ENCODE results near the gene BCL11A. TPM values are rescaled to one million over a fixed set of nuclear protein-coding genes. Genes with fewer than 3 reads are reported as not detected.

Gene BCL11A
- polyA plus RNA-seq, 2 of the 4 experiments (the other 2 are of a cell fraction): 0.12 to 0.13 TPM

GRCh38 chr2:60480089-60480773, 73.2 kb downstream of the BCL11A start:
- Histone ChIP-seq H3K27ac (no peak overlapping the region), H3K4me3 (no peak overlapping the region), H3K9me3 (no peaks in the 10 kb centered on the region), H3K4me1 (peaks cover 6% of the 10 kb centered on the region; the same call in 1 of the 3 replicates), H3K4me2 (no peak overlapping the region)
- POLR2A ChIA-PET: no interaction called here
- CTCF ChIA-PET: interaction anchor here (1.6 kb wide), 1 partner anchor 101 kb away, joined by 4 read pairs; no protein-coding TSS in a partner anchor
- ATAC-seq (peak in 1 of 2 experiments; percentile 68; a peak in 3 of 6 replicates), DNase-seq (ENCODE audit: low read depth in 1 of 2, low spot score in 1 of 2) (peak in 1 of 2 experiments; percentile 6), FAIRE-seq (no peak)
- WGBS (ENCODE audit: missing lambda C conversion rate): 42% methylated on average over 4 of the region's 4 CpGs
- TF ChIP-seq HES2 (IDR thresholded peaks at IDR 0.05): no peak
- no peak for TF ChIP-seq ZNF302 (CRISPR knock-in tag; IDR thresholded peaks at IDR 0.05)
- no peak for TF ChIP-seq RAD21 (conservative IDR thresholded peaks at IDR 0.05 in 1 of 2, IDR thresholded peaks at IDR 0.05 in 1 of 2)
- no peak for TF ChIP-seq HMGXB4 (CRISPR knock-in tag; IDR thresholded peaks at IDR 0.05; ENCODE audit: borderline replicate concordance)
- TF ChIP-seq NR3C1 (IDR thresholded peaks at IDR 0.05): no peak
- no peak for TF ChIP-seq NFE2L2 (conservative IDR thresholded peaks at IDR 0.05; ENCODE audit: low read length)
- TF ChIP-seq HDAC2 (IDR thresholded peaks at IDR 0.05): no peak
- TF ChIP-seq TP53 (CRISPR knock-in tag; IDR thresholded peaks at IDR 0.05): no peak
- no peak for TF ChIP-seq MAFK (IDR thresholded peaks at IDR 0.05; ENCODE audit: partially characterized antibody)
- no peak for TF ChIP-seq TFCP2L1 (CRISPR knock-in tag; IDR thresholded peaks at IDR 0.05)

- no peak overlapping the region for H3K4me3 ChIP-seq
- WGBS (ENCODE audit: missing lambda C conversion rate): 72% methylated on average over 22 of the region's 22 CpGs
- H3K4me1 ChIP-seq: peaks cover 6% of the 10 kb centered on the region; the same call in 1 of the 3 replicates
- ChIA-PET POLR2A (no interaction called here), CTCF (interaction anchor here (1.6 kb wide), 1 partner anchor 102 kb away, joined by 4 read pairs; no protein-coding TSS in a partner anchor)
- no peak overlapping the region for H3K27ac ChIP-seq
- FAIRE-seq (no peak), DNase-seq (ENCODE audit: low read depth in 1 of 2, low spot score in 1 of 2) (no peak), ATAC-seq (no peak)
- no peak overlapping the region for H3K4me2 ChIP-seq
- no peaks in the 10 kb centered on the region for H3K9me3 ChIP-seq
- TF ChIP-seq CHD4 (IDR thresholded peaks at IDR 0.05; ENCODE audit: borderline replicate concordance) (no peak), CBX8 (IDR thresholded peaks at IDR 0.05) (no peak), PHF8 (IDR thresholded peaks at IDR 0.05; ENCODE audit: borderline replicate concordance, low read depth) (no peak), RCOR1 (IDR thresholded peaks at IDR 0.05; ENCODE audit: low read depth, low read length) (no peak)
Measured at GRCh38 chr2:60479226-60480088, 74.0 kb downstream of the BCL11A start.

GRCh38 chr2:60478660-60479059, 74.8 kb downstream of the BCL11A start:
- no peak for DNase-seq (ENCODE audit: low read depth in 1 of 2, low spot score in 1 of 2)
- CTCF ChIA-PET: no interaction called here
- 64% methylated on average over 7 of the region's 7 CpGs for WGBS (ENCODE audit: missing lambda C conversion rate)
- H3K4me1 ChIP-seq: peaks cover 6% of the 10 kb centered on the region; the same call in 1 of the 3 replicates
- TF ChIP-seq KDM5A (IDR thresholded peaks at IDR 0.05) (no peak), PBX3 (IDR thresholded peaks at IDR 0.05) (no peak)
- H3K9me3 ChIP-seq: no peaks in the 10 kb centered on the region
- no peak overlapping the region for H3K4me3 ChIP-seq
- POLR2A ChIA-PET: no interaction called here
- FAIRE-seq: no peak
- H3K4me2 ChIP-seq: no peak overlapping the region
- no peak overlapping the region for H3K27ac ChIP-seq
- ATAC-seq: no peak
